Panc1 (cell line): Measurements from ENCODE around the gene ADGRL1.

Source experiments
- POLR2AphosphoS5 ChIP-seq: IDR thresholded peaks from 2 replicates; pipeline ENCODE4 v1.6.1; 2012; ENCODE audit warnings: mild to moderate bottlenecking, low read depth, low read length, moderate library complexity
- TCF7L2 ChIP-seq: IDR thresholded peaks from 2 replicates; pipeline ENCODE4 v1.6.1; 2011; ENCODE audit warnings: mild to moderate bottlenecking, low read depth, low read length, inconsistent platforms
- TF ChIP-seq, protein P1 (sequence below): fragments of 450-650 bp; IDR thresholded peaks from 2 replicates; pipeline ENCODE4 v1.5.1; 2017; ENCODE audit warnings: mild to moderate bottlenecking
- TF ChIP-seq, protein P2 (sequence below), 2 experiments: IDR thresholded peaks; 2 replicates each; pipeline ENCODE4 v1.6.1; 2011 to 2012; ENCODE audit warnings: low read depth in 2 of 2, control low read depth in 1 of 2, low read length in 1 of 2, mild to moderate bottlenecking in 1 of 2, moderate library complexity in 1 of 2; ENCODE audit not compliant: insufficient read depth in 1 of 2

DNA sequence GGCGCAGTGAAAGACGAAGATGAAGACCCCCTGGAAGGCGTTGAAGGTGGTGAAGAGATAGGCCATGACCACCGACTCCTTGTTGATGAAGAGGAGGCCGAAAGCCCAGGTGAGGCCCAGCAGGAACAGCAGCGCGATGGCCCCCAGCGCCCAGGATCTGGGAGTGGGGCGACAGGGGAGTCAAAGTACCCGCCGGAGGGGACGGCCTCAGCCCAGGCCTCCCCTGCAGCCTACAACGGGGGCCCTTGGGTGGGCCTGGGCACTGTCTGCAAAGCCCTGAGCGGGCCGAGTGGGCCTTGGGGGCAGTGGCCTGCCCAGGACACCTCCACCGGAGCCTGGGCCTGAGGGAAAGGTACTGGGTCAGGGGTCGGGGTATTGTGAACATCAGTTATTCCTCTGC is 50.6 kb downstream of the ADGRL1 start:
- TF ChIP-seq, protein P1, sequence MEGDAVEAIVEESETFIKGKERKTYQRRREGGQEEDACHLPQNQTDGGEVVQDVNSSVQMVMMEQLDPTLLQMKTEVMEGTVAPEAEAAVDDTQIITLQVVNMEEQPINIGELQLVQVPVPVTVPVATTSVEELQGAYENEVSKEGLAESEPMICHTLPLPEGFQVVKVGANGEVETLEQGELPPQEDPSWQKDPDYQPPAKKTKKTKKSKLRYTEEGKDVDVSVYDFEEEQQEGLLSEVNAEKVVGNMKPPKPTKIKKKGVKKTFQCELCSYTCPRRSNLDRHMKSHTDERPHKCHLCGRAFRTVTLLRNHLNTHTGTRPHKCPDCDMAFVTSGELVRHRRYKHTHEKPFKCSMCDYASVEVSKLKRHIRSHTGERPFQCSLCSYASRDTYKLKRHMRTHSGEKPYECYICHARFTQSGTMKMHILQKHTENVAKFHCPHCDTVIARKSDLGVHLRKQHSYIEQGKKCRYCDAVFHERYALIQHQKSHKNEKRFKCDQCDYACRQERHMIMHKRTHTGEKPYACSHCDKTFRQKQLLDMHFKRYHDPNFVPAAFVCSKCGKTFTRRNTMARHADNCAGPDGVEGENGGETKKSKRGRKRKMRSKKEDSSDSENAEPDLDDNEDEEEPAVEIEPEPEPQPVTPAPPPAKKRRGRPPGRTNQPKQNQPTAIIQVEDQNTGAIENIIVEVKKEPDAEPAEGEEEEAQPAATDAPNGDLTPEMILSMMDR = no peak
- TF ChIP-seq POLR2AphosphoS5 (no peak), TCF7L2 (no peak)
- TF ChIP-seq, protein P2, sequence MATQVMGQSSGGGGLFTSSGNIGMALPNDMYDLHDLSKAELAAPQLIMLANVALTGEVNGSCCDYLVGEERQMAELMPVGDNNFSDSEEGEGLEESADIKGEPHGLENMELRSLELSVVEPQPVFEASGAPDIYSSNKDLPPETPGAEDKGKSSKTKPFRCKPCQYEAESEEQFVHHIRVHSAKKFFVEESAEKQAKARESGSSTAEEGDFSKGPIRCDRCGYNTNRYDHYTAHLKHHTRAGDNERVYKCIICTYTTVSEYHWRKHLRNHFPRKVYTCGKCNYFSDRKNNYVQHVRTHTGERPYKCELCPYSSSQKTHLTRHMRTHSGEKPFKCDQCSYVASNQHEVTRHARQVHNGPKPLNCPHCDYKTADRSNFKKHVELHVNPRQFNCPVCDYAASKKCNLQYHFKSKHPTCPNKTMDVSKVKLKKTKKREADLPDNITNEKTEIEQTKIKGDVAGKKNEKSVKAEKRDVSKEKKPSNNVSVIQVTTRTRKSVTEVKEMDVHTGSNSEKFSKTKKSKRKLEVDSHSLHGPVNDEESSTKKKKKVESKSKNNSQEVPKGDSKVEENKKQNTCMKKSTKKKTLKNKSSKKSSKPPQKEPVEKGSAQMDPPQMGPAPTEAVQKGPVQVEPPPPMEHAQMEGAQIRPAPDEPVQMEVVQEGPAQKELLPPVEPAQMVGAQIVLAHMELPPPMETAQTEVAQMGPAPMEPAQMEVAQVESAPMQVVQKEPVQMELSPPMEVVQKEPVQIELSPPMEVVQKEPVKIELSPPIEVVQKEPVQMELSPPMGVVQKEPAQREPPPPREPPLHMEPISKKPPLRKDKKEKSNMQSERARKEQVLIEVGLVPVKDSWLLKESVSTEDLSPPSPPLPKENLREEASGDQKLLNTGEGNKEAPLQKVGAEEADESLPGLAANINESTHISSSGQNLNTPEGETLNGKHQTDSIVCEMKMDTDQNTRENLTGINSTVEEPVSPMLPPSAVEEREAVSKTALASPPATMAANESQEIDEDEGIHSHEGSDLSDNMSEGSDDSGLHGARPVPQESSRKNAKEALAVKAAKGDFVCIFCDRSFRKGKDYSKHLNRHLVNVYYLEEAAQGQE (IDR thresholded peaks at IDR 0.05; ENCODE audit: insufficient read depth in 1 of 2, low read depth in 2 of 2, low read length in 1 of 2) = no peak
